Thoracic aorta (tissue), 2 donors: Measurements from ENCODE around the gene CPNE4. TPM values are rescaled to one million over a fixed set of nuclear protein-coding genes. Genes with fewer than 3 reads are reported as not detected.

Source experiments
- ATAC-seq: fragments of 150-250 bp; one replicate; pipeline ENCODE4 v1.8.0; 2017; ENCODE audit warnings: low read depth; ENCODE audit not compliant: insufficient number of reproducible peaks, low FRiP score
- DNase-seq: peaks from one replicate; pipeline ENCODE4 v3.0.0-alpha.2; 2020; ENCODE audit warnings: low spot score
- H3K27ac ChIP-seq, 2 donors: fragments of 200-600 bp; sonication (generic); 1 replicate in 1 of 2; 2 replicates in 1 of 2; pipeline ENCODE4 v1.5.1; 2016; ENCODE audit warnings: mild to moderate bottlenecking in 2 of 2, moderate library complexity in 2 of 2
- H3K27me3 ChIP-seq: fragments of 200-600 bp; sonication (generic); replicated peaks from 2 replicates; pipeline ENCODE4 v1.6.0; 2016; ENCODE audit warnings: mild to moderate bottlenecking; ENCODE audit not compliant: insufficient read depth
- H3K36me3 ChIP-seq: fragments of 200-600 bp; sonication (generic); one replicate; pipeline ENCODE4 v1.5.1; 2016
- H3K4me1 ChIP-seq, 2 donors: fragments of 200-600 bp; sonication (generic); 1 replicate in 1 of 2; 2 replicates in 1 of 2; pipeline versions ENCODE4 v1.5.1 to v1.6.0; 2016; ENCODE audit warnings: low read depth in 2 of 2, mild to moderate bottlenecking in 1 of 2; ENCODE audit not compliant: control insufficient read depth in 1 of 2
- H3K4me3 ChIP-seq: fragments of 200-600 bp; sonication (generic); 2 replicates; pipeline ENCODE4 v1.5.1; 2016; ENCODE audit warnings: mild to moderate bottlenecking
- H3K9me3 ChIP-seq: fragments of 200-600 bp; sonication (generic); 2 replicates; pipeline ENCODE4 v1.5.1; 2016
- CTCF ChIP-seq: fragments of 200-600 bp; sonication (generic); IDR thresholded peaks from one replicate; pipeline ENCODE4 v1.5.1; 2019; ENCODE audit warnings: antibody characterized with exemption
- total RNA-seq, 2 donors: library from RNA; depleted of rRNA; stranded (reverse); fragments of >200 nt; gene quantifications; one replicate each; pipeline versions ENCODE4 v1.1.0 to v1.2.3, GENCODE V29; 2016

Gene CPNE4
- total RNA-seq, 2 donors from 2014 or later = 0.54 to 4.9 TPM

GRCh38 chr3:131547585-131547984 is 487.2 kb downstream of the CPNE4 start:
- ATAC-seq = no peak
- no peaks in the 10 kb centered on the region for H3K36me3 ChIP-seq
- no peak for TF ChIP-seq CTCF

GRCh38 chr3:131546441-131546840 is 488.4 kb downstream of the CPNE4 start:
- ATAC-seq (no peak), DNase-seq (no peak)
- Histone ChIP-seq H3K9me3 (no peaks in the 10 kb centered on the region), H3K27me3 (no peaks in the 10 kb centered on the region), H3K36me3 (no peaks in the 10 kb centered on the region), H3K4me1 (peaks cover 3 to 7% of the 10 kb centered on the region in 2 donors), H3K27ac (no peak overlapping the region), H3K4me3 (no peak overlapping the region)
- TF ChIP-seq CTCF = no peak

More at GRCh38 chr3:131547585-131547984, 487.2 kb downstream of the CPNE4 start:
- H3K27ac ChIP-seq = no peak overlapping the region
- no peaks in the 10 kb centered on the region for H3K9me3 ChIP-seq
- H3K4me1 ChIP-seq = peaks cover 3 to 7% of the 10 kb centered on the region in 2 donors
- no peak for DNase-seq
- no peaks in the 10 kb centered on the region for H3K27me3 ChIP-seq
- no peak overlapping the region for H3K4me3 ChIP-seq

- Histone ChIP-seq H3K27me3 (no peaks in the 10 kb centered on the region), H3K36me3 (no peaks in the 10 kb centered on the region), H3K9me3 (no peaks in the 10 kb centered on the region), H3K4me1 (peaks cover 3 to 12% of the 10 kb centered on the region in 2 donors), H3K27ac (no peak overlapping the region), H3K4me3 (no peak overlapping the region)
- TF ChIP-seq CTCF = no peak
- no peak for ATAC-seq
- DNase-seq = no peak
Observed at GRCh38 chr3:131544557-131544956, 490.3 kb downstream of the CPNE4 start.

- no peak for TF ChIP-seq CTCF
- no peaks in the 10 kb centered on the region for H3K36me3 ChIP-seq
- peak; percentile 5 for DNase-seq
- H3K4me1 ChIP-seq = peaks cover 3 to 12% of the 10 kb centered on the region in 2 donors
- H3K27me3 ChIP-seq = no peaks in the 10 kb centered on the region
- H3K27ac ChIP-seq = no peak overlapping the region
- no peak for ATAC-seq
- no peaks in the 10 kb centered on the region for H3K9me3 ChIP-seq
- H3K4me3 ChIP-seq = no peak overlapping the region
Observed at GRCh38 chr3:131543714-131544113, 491.1 kb downstream of the CPNE4 start.

- H3K9me3 ChIP-seq = no peaks in the 10 kb centered on the region
- H3K4me3 ChIP-seq = no peak overlapping the region
- DNase-seq = no peak
- H3K27ac ChIP-seq = no peak overlapping the region
- no peaks in the 10 kb centered on the region for H3K27me3 ChIP-seq
- no peak for TF ChIP-seq CTCF
- peaks cover 3 to 12% of the 10 kb centered on the region in 2 donors for H3K4me1 ChIP-seq
- ATAC-seq = no peak
- no peaks in the 10 kb centered on the region for H3K36me3 ChIP-seq
Observed at GRCh38 chr3:131541288-131541687, 493.5 kb downstream of the CPNE4 start.
